Measurements from ENCODE around the gene CYP4B1. TPM values are rescaled to one million over a fixed set of nuclear protein-coding genes. Genes with fewer than 3 reads are reported as not detected.

CYP4B1 gene
- total RNA-seq, 1 experiment from 2014 or later: 0.30 TPM

DNA sequence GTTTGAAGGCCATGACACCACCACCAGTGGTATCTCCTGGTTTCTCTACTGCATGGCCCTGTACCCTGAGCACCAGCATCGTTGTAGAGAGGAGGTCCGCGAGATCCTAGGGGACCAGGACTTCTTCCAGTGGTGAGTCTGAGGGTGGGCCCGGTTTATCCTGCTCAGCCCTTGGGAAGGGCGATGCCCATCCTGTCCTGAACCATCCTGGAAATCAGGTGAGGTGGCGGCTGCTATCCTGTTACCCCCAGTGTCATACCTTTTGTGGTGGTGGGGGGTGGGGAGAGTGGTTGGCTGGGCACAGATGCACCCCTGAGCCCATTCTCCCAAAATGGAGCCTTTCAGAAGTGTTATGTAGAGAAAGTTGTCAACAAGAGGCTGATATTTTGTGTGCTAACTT is 16.3 kb downstream of the CYP4B1 start:
- RAD21 ChIA-PET (ENCODE audit: low non-redundant PET in 1 of 2, low total read pairs in 2 of 2, uncharacterized antibody in 2 of 2, unreplicated experiment in 2 of 2): no interaction called here
- ATAC-seq: no peak
- Histone ChIP-seq H3K27me3 (ENCODE audit: insufficient read depth, low read length) (no peaks in the 10 kb centered on the region), H3K9me3 (ENCODE audit: control insufficient read depth in 1 of 2, insufficient read depth in 1 of 2, low read depth in 1 of 2, low read length in 2 of 2) (no peaks in the 10 kb centered on the region), H3K79me2 (ENCODE audit: insufficient read depth, low read length) (no peaks in the 10 kb centered on the region), H3K9ac (ENCODE audit: low read length) (no peak overlapping the region), H4K20me1 (ENCODE audit: insufficient read depth) (no peaks in the 10 kb centered on the region), H3K4me2 (ENCODE audit: low read length) (no peak overlapping the region), H3K4me3 (replicated peaks in 1 of 2; ENCODE audit: low read depth in 1 of 2, low read length in 2 of 2) (no peak overlapping the region), H3K36me3 (ENCODE audit: control insufficient read depth in 1 of 2, insufficient read depth in 2 of 2, low read length in 2 of 2) (no peaks in the 10 kb centered on the region), H3K9me2 (ENCODE audit: insufficient read depth) (no peaks in the 10 kb centered on the region), H3K4me1 (ENCODE audit: control insufficient read depth in 1 of 2, insufficient read depth in 2 of 2, low read length in 2 of 2) (no peaks in the 10 kb centered on the region), H3K27ac (ENCODE audit: low read depth, low read length) (no peak overlapping the region), H2AFZ (ENCODE audit: low read depth, low read length, poor library complexity, severe bottlenecking) (no peak overlapping the region)
- CTCF ChIA-PET: no interaction called here
- intact Hi-C loops (cut with micrococcal nuclease): no loop called here
- TF ChIP-seq, protein P1, sequence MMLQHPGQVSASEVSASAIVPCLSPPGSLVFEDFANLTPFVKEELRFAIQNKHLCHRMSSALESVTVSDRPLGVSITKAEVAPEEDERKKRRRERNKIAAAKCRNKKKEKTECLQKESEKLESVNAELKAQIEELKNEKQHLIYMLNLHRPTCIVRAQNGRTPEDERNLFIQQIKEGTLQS (IDR thresholded peaks at IDR 0.05): no peak
- TF ChIP-seq CBX3 (IDR thresholded peaks at IDR 0.05; ENCODE audit: low read depth): no peak
- TF ChIP-seq TCF7L2 (IDR thresholded peaks at IDR 0.05; ENCODE audit: borderline replicate concordance, extremely low read depth, insufficient read depth, insufficient read length): no peak
- TF ChIP-seq, protein P2, sequence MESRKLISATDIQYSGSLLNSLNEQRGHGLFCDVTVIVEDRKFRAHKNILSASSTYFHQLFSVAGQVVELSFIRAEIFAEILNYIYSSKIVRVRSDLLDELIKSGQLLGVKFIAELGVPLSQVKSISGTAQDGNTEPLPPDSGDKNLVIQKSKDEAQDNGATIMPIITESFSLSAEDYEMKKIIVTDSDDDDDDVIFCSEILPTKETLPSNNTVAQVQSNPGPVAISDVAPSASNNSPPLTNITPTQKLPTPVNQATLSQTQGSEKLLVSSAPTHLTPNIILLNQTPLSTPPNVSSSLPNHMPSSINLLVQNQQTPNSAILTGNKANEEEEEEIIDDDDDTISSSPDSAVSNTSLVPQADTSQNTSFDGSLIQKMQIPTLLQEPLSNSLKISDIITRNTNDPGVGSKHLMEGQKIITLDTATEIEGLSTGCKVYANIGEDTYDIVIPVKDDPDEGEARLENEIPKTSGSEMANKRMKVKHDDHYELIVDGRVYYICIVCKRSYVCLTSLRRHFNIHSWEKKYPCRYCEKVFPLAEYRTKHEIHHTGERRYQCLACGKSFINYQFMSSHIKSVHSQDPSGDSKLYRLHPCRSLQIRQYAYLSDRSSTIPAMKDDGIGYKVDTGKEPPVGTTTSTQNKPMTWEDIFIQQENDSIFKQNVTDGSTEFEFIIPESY (IDR thresholded peaks at IDR 0.05; ENCODE audit: extremely low read depth, insufficient replicate concordance, low read length): no peak
- no peak for TF ChIP-seq JUND (IDR thresholded peaks at IDR 0.05)
- TF ChIP-seq EZH2phosphoT487 (IDR thresholded peaks at IDR 0.05; ENCODE audit: borderline replicate concordance): no peak
- TF ChIP-seq CEBPB (IDR thresholded peaks at IDR 0.05; ENCODE audit: low read depth): no peak
- no TSS peak for BruUV-seq (replicated peaks)
- POLR2A ChIA-PET: no interaction called here
- no peak for DNase-seq (ENCODE audit: low read depth, low spot score)

DNA sequence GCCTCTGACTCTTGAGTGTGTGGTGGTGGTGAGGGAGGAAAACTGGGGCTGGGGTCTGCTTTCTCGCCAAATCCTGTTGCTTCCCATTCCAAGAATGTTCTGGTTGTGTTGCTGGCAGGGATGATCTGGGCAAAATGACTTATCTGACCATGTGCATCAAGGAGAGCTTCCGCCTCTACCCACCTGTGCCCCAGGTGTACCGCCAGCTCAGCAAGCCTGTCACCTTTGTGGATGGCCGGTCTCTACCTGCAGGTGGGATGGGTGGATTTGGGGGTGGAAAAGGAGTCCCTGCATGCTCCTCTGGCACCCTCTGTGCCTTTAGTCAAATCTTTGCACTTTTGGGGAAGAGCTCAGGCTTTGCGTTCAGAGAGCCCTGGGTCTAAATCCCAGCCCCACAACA is 18.1 kb downstream of the CYP4B1 start:
- Histone ChIP-seq H3K9me3 (ENCODE audit: control insufficient read depth in 1 of 2, insufficient read depth in 1 of 2, low read depth in 1 of 2, low read length in 2 of 2) (no peaks in the 10 kb centered on the region), H3K4me2 (ENCODE audit: low read length) (no peak overlapping the region), H3K9ac (ENCODE audit: low read length) (no peak overlapping the region), H3K9me2 (ENCODE audit: insufficient read depth) (no peaks in the 10 kb centered on the region), H3K36me3 (ENCODE audit: control insufficient read depth in 1 of 2, insufficient read depth in 2 of 2, low read length in 2 of 2) (no peaks in the 10 kb centered on the region), H2AFZ (ENCODE audit: low read depth, low read length, poor library complexity, severe bottlenecking) (no peak overlapping the region), H3K27ac (ENCODE audit: low read depth, low read length) (no peak overlapping the region), H3K27me3 (ENCODE audit: insufficient read depth, low read length) (no peaks in the 10 kb centered on the region), H4K20me1 (ENCODE audit: insufficient read depth) (no peaks in the 10 kb centered on the region), H3K4me1 (ENCODE audit: control insufficient read depth in 1 of 2, insufficient read depth in 2 of 2, low read length in 2 of 2) (no peaks in the 10 kb centered on the region), H3K4me3 (replicated peaks in 1 of 2; ENCODE audit: low read depth in 1 of 2, low read length in 2 of 2) (no peak overlapping the region), H3K79me2 (ENCODE audit: insufficient read depth, low read length) (no peaks in the 10 kb centered on the region)
- no TSS peak for BruUV-seq (replicated peaks)
- TF ChIP-seq EZH2phosphoT487 (IDR thresholded peaks at IDR 0.05; ENCODE audit: borderline replicate concordance): no peak
- TF ChIP-seq YY1 (IDR thresholded peaks at IDR 0.05; ENCODE audit: extremely low read depth, insufficient replicate concordance, low read depth, low read length): no peak
- CTCF ChIA-PET: no interaction called here
- intact Hi-C loops (cut with micrococcal nuclease): no loop called here
- POLR2A ChIA-PET: no interaction called here
- ATAC-seq (no peak), DNase-seq (ENCODE audit: low read depth, low spot score) (no peak)
- RAD21 ChIA-PET (ENCODE audit: low non-redundant PET in 1 of 2, low total read pairs in 2 of 2, uncharacterized antibody in 2 of 2, unreplicated experiment in 2 of 2): no interaction called here
